ENCODE results near the gene TNIK.
"Not testable (repeated sequence)": the region's sequence is repeated elsewhere in the genome, so short reads cannot be mapped to it uniquely, and the experiment has no call there.

The TNIK gene

DNA sequence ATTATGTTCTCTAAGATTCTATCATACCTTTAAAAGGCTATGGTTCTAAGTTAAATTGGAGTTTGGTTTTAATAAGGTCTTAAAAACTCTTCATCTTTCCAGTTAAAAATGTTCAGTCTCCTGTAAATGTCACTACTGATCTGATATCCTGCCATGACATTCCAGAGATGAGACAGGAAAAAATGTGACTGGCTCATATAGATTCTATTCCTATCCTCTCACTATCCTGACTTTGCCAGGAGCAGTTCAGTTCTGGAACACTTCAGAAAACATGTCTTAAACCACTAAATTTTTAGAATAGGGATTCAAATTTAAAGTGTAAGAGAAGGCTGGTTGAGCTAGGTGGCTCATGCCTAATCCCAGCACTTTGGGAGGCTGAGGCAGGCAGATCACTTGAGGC, 170.9 kb downstream of the TNIK start:
- Histone ChIP-seq H3K14ac (ENCODE audit: low read length in 2 of 2) (no peak overlapping the region), H3K9ac (ENCODE audit: low read length) (no peak overlapping the region), H3K4me1 (ENCODE audit: control insufficient read depth, insufficient read depth, low read depth, low read length) (peaks cover 3% of the 10 kb centered on the region), H3K4me3 (ENCODE audit: insufficient read depth in 1 of 2, low read depth in 1 of 2, low read length in 2 of 2) (no peak overlapping the region), H2BK12ac (ENCODE audit: low read length in 2 of 2) (no peak overlapping the region), H3K4me2 (ENCODE audit: low read length, poor library complexity, severe bottlenecking) (no peak overlapping the region), H2BK15ac (ENCODE audit: low read depth, poor library complexity, severe bottlenecking) (no peak overlapping the region), H3K9me3 (ENCODE audit: control insufficient read depth, low read length) (no peaks in the 10 kb centered on the region), H2AFZ (ENCODE audit: low read depth, low read length) (no peak overlapping the region), H3K79me1 (replicated peaks; ENCODE audit: low read length, poor library complexity, severe bottlenecking) (peaks cover 12% of the 10 kb centered on the region), H3K27me3 (ENCODE audit: control insufficient read depth in 1 of 2, insufficient read depth in 1 of 2, low read length in 2 of 2) (no peaks in the 10 kb centered on the region), H4K91ac (ENCODE audit: low read length) (no peak overlapping the region), H3K27ac (ENCODE audit: low read length, poor library complexity, severe bottlenecking) (no peak overlapping the region), H3K4ac (ENCODE audit: low read depth in 1 of 2, low read length in 2 of 2) (no peak overlapping the region), H3K18ac (ENCODE audit: low read depth in 1 of 2, low read length in 2 of 2) (no peak overlapping the region), H3K36me3 (ENCODE audit: control insufficient read depth in 1 of 2, insufficient read depth in 2 of 2, low read depth in 1 of 2, low read length in 2 of 2) (no peaks in the 10 kb centered on the region), H2BK5ac (ENCODE audit: low read depth, low read length, poor library complexity, severe bottlenecking) (no peak overlapping the region), H2AK5ac (ENCODE audit: low read length, severe bottlenecking) (no peak overlapping the region), H3K23ac (ENCODE audit: low read length in 2 of 2) (no peak overlapping the region), H2BK120ac (ENCODE audit: low read depth, low read length) (no peak overlapping the region), H4K8ac (ENCODE audit: low read length) (no peak overlapping the region)
- no peak for DNase-seq

DNA sequence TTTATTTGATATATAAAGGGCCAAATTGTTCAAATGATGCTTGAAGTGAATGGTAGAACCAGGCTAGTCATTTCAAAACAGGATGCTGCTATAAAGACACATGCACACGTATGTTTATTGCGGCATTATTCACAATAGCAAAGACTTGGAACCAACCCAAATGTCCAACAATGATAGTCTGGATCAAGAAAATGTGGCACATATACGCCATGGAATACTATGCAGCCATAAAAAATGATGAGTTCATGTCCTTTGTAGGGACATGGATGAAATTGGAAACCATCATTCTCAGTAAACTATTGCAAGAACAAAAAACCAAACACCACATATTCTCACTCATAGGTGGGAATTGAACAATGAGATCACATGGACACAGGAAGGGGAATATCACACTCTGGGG, 172.4 kb downstream of the TNIK start:
- not testable (repeated sequence) for H3K9me3 ChIP-seq (ENCODE audit: control insufficient read depth, low read length); H3K23ac ChIP-seq (ENCODE audit: low read length in 2 of 2); H3K14ac ChIP-seq (ENCODE audit: low read length in 2 of 2); H3K36me3 ChIP-seq (ENCODE audit: control insufficient read depth in 1 of 2, insufficient read depth in 2 of 2, low read depth in 1 of 2, low read length in 2 of 2); H4K91ac ChIP-seq (ENCODE audit: low read length); H3K4ac ChIP-seq (ENCODE audit: low read depth in 1 of 2, low read length in 2 of 2); H3K27ac ChIP-seq (ENCODE audit: low read length, poor library complexity, severe bottlenecking); H2BK15ac ChIP-seq (ENCODE audit: low read depth, poor library complexity, severe bottlenecking); H2AFZ ChIP-seq (ENCODE audit: low read depth, low read length); H2BK120ac ChIP-seq (ENCODE audit: low read depth, low read length); H3K4me2 ChIP-seq (ENCODE audit: low read length, poor library complexity, severe bottlenecking); H3K27me3 ChIP-seq (ENCODE audit: control insufficient read depth in 1 of 2, insufficient read depth in 1 of 2, low read length in 2 of 2); DNase-seq; H3K9ac ChIP-seq (ENCODE audit: low read length); H2BK12ac ChIP-seq (ENCODE audit: low read length in 2 of 2); H3K18ac ChIP-seq (ENCODE audit: low read depth in 1 of 2, low read length in 2 of 2); H2AK5ac ChIP-seq (ENCODE audit: low read length, severe bottlenecking); H2BK5ac ChIP-seq (ENCODE audit: low read depth, low read length, poor library complexity, severe bottlenecking); H4K8ac ChIP-seq (ENCODE audit: low read length); H3K4me3 ChIP-seq (ENCODE audit: insufficient read depth in 1 of 2, low read depth in 1 of 2, low read length in 2 of 2)
- Histone ChIP-seq H3K4me1 (ENCODE audit: control insufficient read depth, insufficient read depth, low read depth, low read length) (peaks cover 11% of the 10 kb centered on the region), H3K79me1 (replicated peaks; ENCODE audit: low read length, poor library complexity, severe bottlenecking) (peaks cover 11% of the 10 kb centered on the region)
- 100% methylated on average over 2 of the region's 3 CpGs for WGBS

DNA sequence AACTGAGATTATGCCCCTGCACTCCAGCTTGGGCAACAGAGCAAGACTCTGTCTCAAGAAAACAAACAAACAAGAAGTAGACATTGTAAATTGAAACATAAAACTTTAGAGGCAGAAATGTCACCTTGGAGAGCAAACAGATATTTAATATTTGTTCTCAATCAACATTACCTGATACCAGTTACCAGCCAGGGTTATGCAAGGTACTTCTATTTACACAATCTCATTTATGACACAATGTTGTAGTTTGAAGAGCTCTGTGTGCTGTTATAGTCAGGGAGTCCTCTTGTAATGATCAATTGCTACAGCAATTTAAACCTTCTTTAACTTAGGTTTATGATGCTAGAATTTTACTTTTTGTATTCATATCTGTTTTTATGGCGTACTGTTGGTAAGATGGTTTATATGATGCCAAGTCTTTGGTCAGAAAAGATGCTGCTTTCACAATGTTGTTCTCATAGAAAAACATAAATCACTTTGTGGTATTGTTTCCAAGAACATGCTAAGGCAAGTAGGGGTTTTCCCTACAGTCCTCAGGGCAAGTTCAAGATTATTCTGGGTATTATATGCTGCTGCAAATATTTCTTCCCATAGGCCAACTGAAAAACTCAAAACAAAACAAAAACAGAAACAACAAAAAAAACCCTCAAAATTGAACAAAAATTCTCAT, 173.5 kb downstream of the TNIK start:
- peaks cover 10% of the 10 kb centered on the region for H3K79me1 ChIP-seq (replicated peaks; ENCODE audit: low read length, poor library complexity, severe bottlenecking)
- no peak overlapping the region for H3K9ac ChIP-seq (ENCODE audit: low read length)
- no peak overlapping the region for H2BK5ac ChIP-seq (ENCODE audit: low read depth, low read length, poor library complexity, severe bottlenecking)
- no peaks in the 10 kb centered on the region for H3K9me3 ChIP-seq (ENCODE audit: control insufficient read depth, low read length)
- WGBS, result 100% methylated on average over 1 of the region's 1 CpG
- H4K8ac ChIP-seq (ENCODE audit: low read length), result no peak overlapping the region
- no peaks in the 10 kb centered on the region for H3K27me3 ChIP-seq (ENCODE audit: control insufficient read depth in 1 of 2, insufficient read depth in 1 of 2, low read length in 2 of 2)
- no peak overlapping the region for H3K27ac ChIP-seq (ENCODE audit: low read length, poor library complexity, severe bottlenecking)
- H3K4me1 ChIP-seq (ENCODE audit: control insufficient read depth, insufficient read depth, low read depth, low read length), result peaks cover 15% of the 10 kb centered on the region
- no peak overlapping the region for H2BK12ac ChIP-seq (ENCODE audit: low read length in 2 of 2)
- peaks cover 0 to 3% of the 10 kb centered on the region in 2 experiments for H3K36me3 ChIP-seq (ENCODE audit: control insufficient read depth in 1 of 2, insufficient read depth in 2 of 2, low read depth in 1 of 2, low read length in 2 of 2)
- peak; percentile 72 for DNase-seq
- no peak overlapping the region for H3K4me2 ChIP-seq (ENCODE audit: low read length, poor library complexity, severe bottlenecking)
- no peak overlapping the region for H2BK15ac ChIP-seq (ENCODE audit: low read depth, poor library complexity, severe bottlenecking)
- no peak overlapping the region for H3K23ac ChIP-seq (ENCODE audit: low read length in 2 of 2)
- no peak overlapping the region for H4K91ac ChIP-seq (ENCODE audit: low read length)
- H3K4me3 ChIP-seq (ENCODE audit: insufficient read depth in 1 of 2, low read depth in 1 of 2, low read length in 2 of 2), result no peak overlapping the region
- H2AK5ac ChIP-seq (ENCODE audit: low read length, severe bottlenecking), result no peak overlapping the region
- no peak overlapping the region for H2AFZ ChIP-seq (ENCODE audit: low read depth, low read length)
- no peak overlapping the region for H2BK120ac ChIP-seq (ENCODE audit: low read depth, low read length)
- no peak overlapping the region for H3K14ac ChIP-seq (ENCODE audit: low read length in 2 of 2)
- H3K18ac ChIP-seq (ENCODE audit: low read depth in 1 of 2, low read length in 2 of 2), result peak overlapping the region in 1 of 2 experiments; percentile 34
- no peak overlapping the region for H3K4ac ChIP-seq (ENCODE audit: low read depth in 1 of 2, low read length in 2 of 2)

DNA sequence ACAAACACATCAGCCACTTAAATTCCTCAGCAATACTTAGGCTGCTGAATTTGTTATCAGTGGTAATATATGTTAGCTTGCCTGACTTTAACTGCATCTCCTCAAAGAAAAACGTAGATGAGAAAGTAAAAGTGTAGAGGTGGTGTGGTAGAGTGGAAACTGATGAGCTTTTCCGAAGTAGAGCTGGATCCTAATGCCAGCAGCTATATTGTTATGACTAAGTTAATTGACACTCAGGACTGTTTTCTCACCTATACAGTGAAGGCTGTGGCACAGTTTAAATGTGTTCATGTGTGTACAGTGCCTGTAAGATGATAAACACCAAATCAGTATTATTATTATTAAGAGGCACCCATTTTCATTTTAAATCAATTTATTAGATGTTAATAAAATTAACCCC, 174.9 kb downstream of the TNIK start:
- Histone ChIP-seq H2BK15ac (ENCODE audit: low read depth, poor library complexity, severe bottlenecking) (no peak overlapping the region), H3K18ac (ENCODE audit: low read depth in 1 of 2, low read length in 2 of 2) (no peak overlapping the region), H3K23ac (ENCODE audit: low read length in 2 of 2) (no peak overlapping the region), H2AFZ (ENCODE audit: low read depth, low read length) (no peak overlapping the region), H3K4me1 (ENCODE audit: control insufficient read depth, insufficient read depth, low read depth, low read length) (peaks cover 15% of the 10 kb centered on the region), H3K14ac (ENCODE audit: low read length in 2 of 2) (no peak overlapping the region), H3K27ac (ENCODE audit: low read length, poor library complexity, severe bottlenecking) (peak overlapping the region; percentile 95), H3K9me3 (ENCODE audit: control insufficient read depth, low read length) (no peaks in the 10 kb centered on the region), H4K91ac (ENCODE audit: low read length) (no peak overlapping the region), H4K8ac (ENCODE audit: low read length) (no peak overlapping the region), H3K79me1 (replicated peaks; ENCODE audit: low read length, poor library complexity, severe bottlenecking) (peaks cover 10% of the 10 kb centered on the region), H2BK120ac (ENCODE audit: low read depth, low read length) (no peak overlapping the region), H3K27me3 (ENCODE audit: control insufficient read depth in 1 of 2, insufficient read depth in 1 of 2, low read length in 2 of 2) (no peaks in the 10 kb centered on the region), H3K4me3 (ENCODE audit: insufficient read depth in 1 of 2, low read depth in 1 of 2, low read length in 2 of 2) (no peak overlapping the region), H3K4ac (ENCODE audit: low read depth in 1 of 2, low read length in 2 of 2) (no peak overlapping the region), H2BK12ac (ENCODE audit: low read length in 2 of 2) (no peak overlapping the region), H3K4me2 (ENCODE audit: low read length, poor library complexity, severe bottlenecking) (no peak overlapping the region), H2AK5ac (ENCODE audit: low read length, severe bottlenecking) (no peak overlapping the region), H2BK5ac (ENCODE audit: low read depth, low read length, poor library complexity, severe bottlenecking) (peak overlapping the region; percentile 35), H3K36me3 (ENCODE audit: control insufficient read depth in 1 of 2, insufficient read depth in 2 of 2, low read depth in 1 of 2, low read length in 2 of 2) (peaks cover 0 to 3% of the 10 kb centered on the region in 2 experiments), H3K9ac (ENCODE audit: low read length) (peak overlapping the region; percentile 88)
- peak; percentile 36 for DNase-seq
- WGBS, result 46% methylated on average over 2 of the region's 2 CpGs
